Hepatocyte (in vitro differentiated cells): ENCODE measurements around the gene VARS1. TPM values are rescaled to one million over a fixed set of nuclear protein-coding genes. Genes with fewer than 3 reads are reported as not detected.

ENCODE experiments used
- DNase-seq: peaks from one replicate; pipeline ENCODE4 v3.0.0-alpha.2; 2016; ENCODE audit warnings: low spot score
- H2AFZ ChIP-seq: fragments of 200-600 bp; sonication (generic); 2 replicates; pipeline ENCODE4 v1.6.0; 2016; ENCODE audit warnings: antibody characterized with exemption, mild to moderate bottlenecking
- H3K27ac ChIP-seq: fragments of 200-600 bp; sonication (generic); 2 replicates; pipeline ENCODE4 v1.5.1; 2016; ENCODE audit warnings: mild to moderate bottlenecking
- H3K27me3 ChIP-seq: fragments of 200-600 bp; sonication (generic); 2 replicates; pipeline ENCODE4 v1.6.1; 2016
- H3K36me3 ChIP-seq: fragments of 200-600 bp; sonication (generic); replicated peaks from 2 replicates; pipeline ENCODE4 v1.5.1; 2016; ENCODE audit warnings: low read depth; ENCODE audit not compliant: insufficient read depth
- H3K4me1 ChIP-seq: fragments of 200-600 bp; sonication (generic); 2 replicates; pipeline ENCODE4 v1.5.1; 2016; ENCODE audit warnings: mild to moderate bottlenecking, moderate library complexity; ENCODE audit not compliant: insufficient read depth
- H3K4me2 ChIP-seq: fragments of 200-600 bp; sonication (generic); 2 replicates; pipeline ENCODE4 v1.6.0; 2016
- H3K4me3 ChIP-seq: fragments of 200-600 bp; sonication (generic); 2 replicates; pipeline ENCODE4 v1.5.1; 2016; ENCODE audit warnings: mild to moderate bottlenecking
- H3K79me2 ChIP-seq: fragments of 200-600 bp; sonication (generic); 2 replicates; pipeline ENCODE4 v1.6.0; 2017; ENCODE audit warnings: mild to moderate bottlenecking
- H3K9me2 ChIP-seq: fragments of 200-600 bp; sonication (generic); replicated peaks from 2 replicates; pipeline ENCODE4 v1.6.0; 2017; ENCODE audit warnings: mild to moderate bottlenecking; ENCODE audit not compliant: insufficient read depth
- H3K9me3 ChIP-seq: fragments of 200-600 bp; sonication (generic); 2 replicates; pipeline ENCODE4 v1.5.1; 2016; ENCODE audit warnings: low read depth, mild to moderate bottlenecking
- H4K20me1 ChIP-seq: fragments of 200-600 bp; sonication (generic); 2 replicates; pipeline ENCODE4 v1.6.0; 2016; ENCODE audit warnings: mild to moderate bottlenecking; ENCODE audit not compliant: insufficient read depth, poor library complexity, severe bottlenecking
- CTCF ChIP-seq: fragments of 200-600 bp; sonication (generic); IDR thresholded peaks from 2 replicates; pipeline ENCODE4 v1.5.1; 2016; ENCODE audit warnings: antibody characterized with exemption, mild to moderate bottlenecking; ENCODE audit not compliant: poor library complexity
- EZH2 ChIP-seq: fragments of 200-600 bp; sonication (generic); IDR thresholded peaks from 2 replicates; pipeline ENCODE4 v1.6.1; 2016; ENCODE audit warnings: antibody characterized with exemption, mild to moderate bottlenecking, borderline replicate concordance
- EZH2phosphoT487 ChIP-seq: fragments of 200-600 bp; sonication (generic); IDR thresholded peaks from one replicate; pipeline ENCODE4 v1.6.1; 2018; ENCODE audit warnings: antibody characterized with exemption, mild to moderate bottlenecking, low read depth, moderate library complexity; ENCODE audit not compliant: unreplicated experiment, severe bottlenecking
- WGBS: methylation state at CpG from one replicate; pipeline ENCODE4 v1.1.6; 2016; ENCODE audit warnings: low lambda C conversion rate; ENCODE audit errors: missing lambda C conversion rate; 5-methylcytosine and 5-hydroxymethylcytosine counted together
- polyA plus RNA-seq: library from polyadenylated mRNA; unstranded; fragments of >200 nt; fragmentation: Nextera tagmentation; extraction: Ambion mirVana; gene quantifications from 2 replicates; pipeline ENCODE4 v1.2.1, GENCODE V29; 2016
- small RNA-seq: library from RNA; depleted of rRNA; stranded (forward); fragments of <200 nt; gene quantifications from one replicate; pipeline ENCODE3, GENCODE V24; 2014
- total RNA-seq: library from RNA; depleted of rRNA; stranded (reverse); fragments of >200 nt; gene quantifications from 2 replicates; pipeline ENCODE4 v1.2.3, GENCODE V29; 2014

VARS1 gene
- total and polyA plus RNA-seq, 2 experiments from 2014 or later = 36.6 to 51.0 TPM

- no peak overlapping the region for H3K27ac ChIP-seq
- no peaks in the 10 kb centered on the region for H3K4me1 ChIP-seq
- H3K4me2 ChIP-seq = no peak overlapping the region
- H4K20me1 ChIP-seq = no peaks in the 10 kb centered on the region
- H3K27me3 ChIP-seq = no peaks in the 10 kb centered on the region
- no peaks in the 10 kb centered on the region for H3K36me3 ChIP-seq
- no peak overlapping the region for H2AFZ ChIP-seq
- H3K79me2 ChIP-seq = no peaks in the 10 kb centered on the region
- H3K9me3 ChIP-seq = no peaks in the 10 kb centered on the region
- 79% methylated on average over 7 of the region's 7 CpGs for WGBS
- no peaks in the 10 kb centered on the region for H3K9me2 ChIP-seq
- TF ChIP-seq EZH2 = no peak
- no peak for TF ChIP-seq CTCF
- no peak overlapping the region for H3K4me3 ChIP-seq
- no peak for DNase-seq
Measured at GRCh38 chr6:31750411-31751022, 45.0 kb downstream of the VARS1 start.

GRCh38 chr6:31749301-31750036, 46.1 kb downstream of the VARS1 start:
- Histone ChIP-seq H3K4me1 (no peaks in the 10 kb centered on the region), H3K79me2 (no peaks in the 10 kb centered on the region), H3K4me2 (no peak overlapping the region), H2AFZ (no peak overlapping the region), H3K4me3 (no peak overlapping the region), H4K20me1 (no peaks in the 10 kb centered on the region), H3K27me3 (no peaks in the 10 kb centered on the region), H3K9me3 (no peaks in the 10 kb centered on the region), H3K9me2 (no peaks in the 10 kb centered on the region), H3K36me3 (no peaks in the 10 kb centered on the region), H3K27ac (no peak overlapping the region)
- DNase-seq = peak; percentile 25
- TF ChIP-seq CTCF (no peak), EZH2phosphoT487 (no peak), EZH2 (no peak)
- 82% methylated on average over 8 of the region's 8 CpGs for WGBS

Small RNA genes within 50 kb of the gene (small RNA-seq; reads per million reads assigned to genes)
- gene MSH5-SAPCD1 (not detected), gene RF00019 (not detected), gene RNU6-850P (not detected), gene SAPCD1 (not detected), gene SNORD48 (891 reads per million, percentile 99 among the genes with 10 or more reads in this experiment), gene SNORD52 (not detected)

Other genes starting within 250 kb of the VARS1 start
Only the 30 nearest of the 42 such genes appear.
- 29.8 and 50.2 TPM in 2 replicates for gene PRRC2A, start 175.0 kb downstream of the VARS1 start, total RNA-seq
- 47.5 and 69.0 TPM in 2 replicates for gene PRRC2A, start 175.0 kb downstream of the VARS1 start, polyA plus RNA-seq
- gene BAG6, start 143.1 kb downstream of the VARS1 start, total RNA-seq = 113 and 148 TPM in 2 replicates
- 84.6 and 85.7 TPM in 2 replicates for gene BAG6, start 143.1 kb downstream of the VARS1 start, polyA plus RNA-seq
- gene APOM, start 139.9 kb downstream of the VARS1 start, total RNA-seq = 9.3 and 10.4 TPM in 2 replicates
- gene APOM, start 139.9 kb downstream of the VARS1 start, polyA plus RNA-seq = 28.2 and 40.7 TPM in 2 replicates
- 21.3 and 23.3 TPM in 2 replicates for gene C6orf47, start 135.0 kb downstream of the VARS1 start, total RNA-seq
- gene C6orf47, start 135.0 kb downstream of the VARS1 start, polyA plus RNA-seq = 19.8 and 25.4 TPM in 2 replicates
- gene GPANK1, start 130.8 kb downstream of the VARS1 start, total RNA-seq = 11.5 and 18.1 TPM in 2 replicates
- gene GPANK1, start 130.8 kb downstream of the VARS1 start, polyA plus RNA-seq = 18.5 and 23.8 TPM in 2 replicates
- 155 and 185 TPM in 2 replicates for gene CSNK2B, start 129.7 kb downstream of the VARS1 start, total RNA-seq
- gene CSNK2B, start 129.7 kb downstream of the VARS1 start, polyA plus RNA-seq = 181 and 202 TPM in 2 replicates
- gene LY6G5B, start 125.8 kb downstream of the VARS1 start, total RNA-seq = 2.2 and 5.3 TPM in 2 replicates
- gene LY6G5B, start 125.8 kb downstream of the VARS1 start, polyA plus RNA-seq = 14.9 and 18.9 TPM in 2 replicates
- 0.32 TPM in 1 of 2 replicates, not detected in the other for gene LY6G5C, start 114.7 kb downstream of the VARS1 start, total RNA-seq
- gene LY6G5C, start 114.7 kb downstream of the VARS1 start, polyA plus RNA-seq = 0.63 and 5.0 TPM in 2 replicates
- 63.2 and 66.8 TPM in 2 replicates for gene ABHD16A, start 92.4 kb downstream of the VARS1 start, total RNA-seq
- 81.3 and 94.7 TPM in 2 replicates for gene ABHD16A, start 92.4 kb downstream of the VARS1 start, polyA plus RNA-seq
- not detected in 2 replicates for gene LY6G6F, start 88.9 kb downstream of the VARS1 start, total RNA-seq
- not detected in 2 replicates for gene LY6G6F, start 88.9 kb downstream of the VARS1 start, polyA plus RNA-seq
- 1.3 TPM in 1 of 2 replicates, not detected in the other for gene LY6G6D, start 80.4 kb downstream of the VARS1 start, total RNA-seq
- 1.2 and 3.0 TPM in 2 replicates for gene LY6G6D, start 80.4 kb downstream of the VARS1 start, polyA plus RNA-seq
- not detected in 2 replicates for gene LY6G6C, start 74.0 kb downstream of the VARS1 start, total RNA-seq
- 0.30 and 0.39 TPM in 2 replicates for gene LY6G6C, start 74.0 kb downstream of the VARS1 start, polyA plus RNA-seq
- gene MPIG6B, start 72.4 kb downstream of the VARS1 start, total RNA-seq = not detected in 2 replicates
- gene MPIG6B, start 72.4 kb downstream of the VARS1 start, polyA plus RNA-seq = 0.33 TPM in 1 of 2 replicates, not detected in the other
- gene DDAH2, start 66.5 kb downstream of the VARS1 start, total RNA-seq = 93.8 and 108 TPM in 2 replicates
- gene DDAH2, start 66.5 kb downstream of the VARS1 start, polyA plus RNA-seq = 137 and 157 TPM in 2 replicates
- gene CLIC1, start 59.2 kb downstream of the VARS1 start, total RNA-seq = 454 and 463 TPM in 2 replicates
- 555 and 599 TPM in 2 replicates for gene CLIC1, start 59.2 kb downstream of the VARS1 start, polyA plus RNA-seq
- gene MSH5, start 55.7 kb downstream of the VARS1 start, total RNA-seq = 6.4 and 7.9 TPM in 2 replicates
- 4.9 and 8.5 TPM in 2 replicates for gene MSH5, start 55.7 kb downstream of the VARS1 start, polyA plus RNA-seq
- 1.4 and 4.1 TPM in 2 replicates for gene SAPCD1, start 33.1 kb downstream of the VARS1 start, total RNA-seq
- 1.8 and 2.0 TPM in 2 replicates for gene SAPCD1, start 33.1 kb downstream of the VARS1 start, polyA plus RNA-seq
- gene VWA7, start 18.4 kb downstream of the VARS1 start, total RNA-seq = 1.5 and 3.4 TPM in 2 replicates
- gene VWA7, start 18.4 kb downstream of the VARS1 start, polyA plus RNA-seq = 2.8 and 5.2 TPM in 2 replicates
- 42.9 and 51.9 TPM in 2 replicates for gene LSM2, start 11.2 kb upstream of the VARS1 start, total RNA-seq
- gene LSM2, start 11.2 kb upstream of the VARS1 start, polyA plus RNA-seq = 48.7 and 57.9 TPM in 2 replicates
- gene HSPA1L, start 19.5 kb upstream of the VARS1 start, total RNA-seq = 1.4 and 2.2 TPM in 2 replicates
- 1.0 and 2.7 TPM in 2 replicates for gene HSPA1L, start 19.5 kb upstream of the VARS1 start, polyA plus RNA-seq
- gene HSPA1A, start 19.8 kb upstream of the VARS1 start, total RNA-seq = 83.3 and 84.3 TPM in 2 replicates
- gene HSPA1A, start 19.8 kb upstream of the VARS1 start, polyA plus RNA-seq = 50.0 and 82.2 TPM in 2 replicates
- gene HSPA1B, start 32.0 kb upstream of the VARS1 start, total RNA-seq = 172 and 177 TPM in 2 replicates
- 82.1 and 111 TPM in 2 replicates for gene HSPA1B, start 32.0 kb upstream of the VARS1 start, polyA plus RNA-seq
- gene NEU1, start 67.1 kb upstream of the VARS1 start, total RNA-seq = 402 and 407 TPM in 2 replicates
- gene NEU1, start 67.1 kb upstream of the VARS1 start, polyA plus RNA-seq = 331 and 388 TPM in 2 replicates
- gene SLC44A4, start 83.2 kb upstream of the VARS1 start, total RNA-seq = 76.2 and 92.0 TPM in 2 replicates
- 73.5 and 90.8 TPM in 2 replicates for gene SLC44A4, start 83.2 kb upstream of the VARS1 start, polyA plus RNA-seq
- 34.1 and 41.9 TPM in 2 replicates for gene EHMT2, start 101.9 kb upstream of the VARS1 start, total RNA-seq
- gene EHMT2, start 101.9 kb upstream of the VARS1 start, polyA plus RNA-seq = 40.0 and 44.6 TPM in 2 replicates
- 4.4 and 4.9 TPM in 2 replicates for gene ZBTB12, start 106.3 kb upstream of the VARS1 start, total RNA-seq
- 0.07 TPM in 1 of 2 replicates, not detected in the other for gene ZBTB12, start 106.3 kb upstream of the VARS1 start, polyA plus RNA-seq
- 46.3 and 48.3 TPM in 2 replicates for gene C2, start 132.0 kb upstream of the VARS1 start, total RNA-seq
- 41.1 and 46.4 TPM in 2 replicates for gene C2, start 132.0 kb upstream of the VARS1 start, polyA plus RNA-seq
- gene CFB, start 150.3 kb upstream of the VARS1 start, total RNA-seq = 190 and 199 TPM in 2 replicates
- gene CFB, start 150.3 kb upstream of the VARS1 start, polyA plus RNA-seq = 287 and 349 TPM in 2 replicates
- gene NELFE, start 163.2 kb upstream of the VARS1 start, total RNA-seq = 70.1 and 78.2 TPM in 2 replicates
- gene NELFE, start 163.2 kb upstream of the VARS1 start, polyA plus RNA-seq = 78.7 and 86.9 TPM in 2 replicates
- 34.2 and 53.2 TPM in 2 replicates for gene SKIC2, start 163.4 kb upstream of the VARS1 start, total RNA-seq
- 61.7 and 64.3 TPM in 2 replicates for gene SKIC2, start 163.4 kb upstream of the VARS1 start, polyA plus RNA-seq